Gastrocnemius medialis (tissue), 4 donors: ENCODE measurements around the gene PRR33. TPM values are rescaled to one million over a fixed set of nuclear protein-coding genes. Genes with fewer than 3 reads are reported as not detected.

Experiments
- ATAC-seq, 2 donors: fragments of 150-250 bp; one replicate each; pipeline ENCODE4 v1.9.1; 2016
- DNase-seq, 2 donors: peaks; one replicate each; pipeline ENCODE4 v3.0.0-alpha.2; 2019
- H3K27ac ChIP-seq, 4 donors: fragments of 200-600 bp; sonication (generic); 1 replicate in 1 of 4; 2 replicates in 3 of 4; pipeline ENCODE4 v1.5.1; 2016 to 2018; ENCODE audit warnings: mild to moderate bottlenecking in 2 of 4, moderate library complexity in 1 of 4
- H3K27me3 ChIP-seq, 3 donors: fragments of 200-600 bp; sonication (generic) in 2 of 3; 1 replicate in 1 of 3; 2 replicates in 2 of 3; pipeline versions ENCODE4 v1.5.1 to v1.6.0; 2016 to 2019; ENCODE audit warnings: mild to moderate bottlenecking in 1 of 3, moderate library complexity in 1 of 3
- H3K36me3 ChIP-seq, 2 donors: fragments of 200-600 bp; sonication (generic) in 1 of 2; one replicate each; pipeline ENCODE4 v1.5.1; 2017 to 2018
- H3K4me1 ChIP-seq, 2 donors: fragments of 200-600 bp; sonication (generic) in 1 of 2; one replicate each; pipeline ENCODE4 v1.5.1; 2016 to 2017; ENCODE audit warnings: mild to moderate bottlenecking in 2 of 2
- H3K4me3 ChIP-seq, 4 donors: fragments of 200-600 bp; sonication (generic) in 3 of 4; 1 replicate in 1 of 4; 2 replicates in 3 of 4; pipeline ENCODE4 v1.5.1; 2016 to 2019; ENCODE audit warnings: mild to moderate bottlenecking in 2 of 4
- H3K9me3 ChIP-seq, 3 donors: fragments of 200-600 bp; sonication (generic) in 2 of 3; 1 replicate in 1 of 3; 2 replicates in 2 of 3; pipeline ENCODE4 v1.5.1; 2016 to 2019
- CTCF ChIP-seq, 5 experiments: fragments of 450-650 bp in 3 of 5; fragments of 200-600 bp in 2 of 5; sonication (generic) in 2 of 5; IDR thresholded peaks in 4 of 5; conservative IDR thresholded peaks in 1 of 5; 1 replicate in 4 of 5; 2 replicates in 1 of 5; pipeline ENCODE4 v1.5.1; 2016 to 2019; ENCODE audit warnings: antibody characterized with exemption in 5 of 5, mild to moderate bottlenecking in 3 of 5, moderate library complexity in 3 of 5
- POLR2A ChIP-seq, 2 donors: fragments of 450-650 bp; IDR thresholded peaks; one replicate each; pipeline ENCODE4 v1.6.1; 2017; ENCODE audit warnings: antibody characterized with exemption in 2 of 2, mild to moderate bottlenecking in 2 of 2, moderate library complexity in 2 of 2
- in situ Hi-C, 4 donors: fragments of 200-750 bp; cut with MboI; loops; one replicate each; pipeline versions ENCODE4 v1.15.0 to v1.8.0; 2017; ENCODE audit warnings: low sequenced_read_pairs in 4 of 4
- intact Hi-C: fragments of 100-400 bp; cut with DNase I; formaldehyde crosslinking; loops from one replicate; pipeline ENCODE4 v1.15.1; 2023; ENCODE audit warnings: low total_unique reads
- total RNA-seq, 4 donors: library from RNA; depleted of rRNA; stranded (reverse); fragments of >200 nt; gene quantifications; one replicate each; pipeline versions ENCODE4 v1.1.0 to v1.2.3, GENCODE V29; 2016

The PRR33 gene
- total RNA-seq, 4 donors from 2014 or later, result 0.16 to 2.3 (median 1.0) TPM

GRCh38 chr11:1899686-1900085, 8.0 kb upstream of the PRR33 start:
- DNase-seq (no peak), ATAC-seq (no peak)
- no peaks in the 10 kb centered on the region for H3K27me3 ChIP-seq
- no peaks in the 10 kb centered on the region for H3K36me3 ChIP-seq
- in situ Hi-C loops (loop anchor here in 1 of 4 donors (25.0 kb wide), 1 partner anchor 263 kb away; the partner anchor contains the start of genes INS and TH), intact Hi-C loops (no loop called here)
- no peak overlapping the region for H3K4me3 ChIP-seq
- H3K9me3 ChIP-seq, result no peaks in the 10 kb centered on the region
- TF ChIP-seq POLR2A (IDR thresholded peaks at IDR 0.05), result no peak
- TF ChIP-seq CTCF (IDR thresholded peaks at IDR 0.05 in 4 of 5, conservative IDR thresholded peaks at IDR 0.05 in 1 of 5), result no peak
- no peak overlapping the region for H3K27ac ChIP-seq
- H3K4me1 ChIP-seq, result no peaks in the 10 kb centered on the region

- ATAC-seq, result no peak
- DNase-seq, result no peak
- TF ChIP-seq CTCF (IDR thresholded peaks at IDR 0.05 in 4 of 5, conservative IDR thresholded peaks at IDR 0.05 in 1 of 5) (no peak), POLR2A (IDR thresholded peaks at IDR 0.05) (no peak)
- Histone ChIP-seq H3K9me3 (no peaks in the 10 kb centered on the region), H3K36me3 (no peaks in the 10 kb centered on the region), H3K4me1 (no peaks in the 10 kb centered on the region), H3K4me3 (no peak overlapping the region), H3K27me3 (no peaks in the 10 kb centered on the region), H3K27ac (no peak overlapping the region)
- intact Hi-C loops, result no loop called here
- in situ Hi-C loops, result loop anchor here in 1 of 4 donors (25.0 kb wide), 1 partner anchor 263 kb away; the partner anchor contains the start of genes INS and TH
These were observed 7.4 kb upstream of the PRR33 start for GRCh38 chr11:1899090-1899489.

- H3K4me1 ChIP-seq, result peaks cover 6 to 7% of the 10 kb centered on the region in 2 donors
- in situ Hi-C loops, result loop anchor here in 1 of 4 donors (25.0 kb wide), 1 partner anchor 265 kb away; the partner anchor contains the start of genes INS and TH
- no peak overlapping the region for H3K27ac ChIP-seq
- H3K9me3 ChIP-seq, result no peaks in the 10 kb centered on the region
- ATAC-seq (peak in 1 of 2 donors; percentile 18), DNase-seq (no peak)
- intact Hi-C loops, result no loop called here
- H3K27me3 ChIP-seq, result no peaks in the 10 kb centered on the region
- TF ChIP-seq POLR2A (IDR thresholded peaks at IDR 0.05) (no peak), CTCF (IDR thresholded peaks at IDR 0.05 in 4 of 5, conservative IDR thresholded peaks at IDR 0.05 in 1 of 5) (no peak)
- no peak overlapping the region for H3K4me3 ChIP-seq
- H3K36me3 ChIP-seq, result no peaks in the 10 kb centered on the region
These were observed 5.2 kb upstream of the PRR33 start for GRCh38 chr11:1896923-1897322.

- no peaks in the 10 kb centered on the region for H3K36me3 ChIP-seq
- TF ChIP-seq POLR2A (IDR thresholded peaks at IDR 0.05), result no peak
- TF ChIP-seq CTCF (IDR thresholded peaks at IDR 0.05 in 4 of 5, conservative IDR thresholded peaks at IDR 0.05 in 1 of 5), result no peak
- DNase-seq, result no peak
- intact Hi-C loops (no loop called here), in situ Hi-C loops (loop anchor here in 1 of 4 donors (25.0 kb wide), 1 partner anchor 266 kb away; the partner anchor contains the start of genes INS and TH)
- no peaks in the 10 kb centered on the region for H3K27me3 ChIP-seq
- no peak overlapping the region for H3K4me3 ChIP-seq
- no peaks in the 10 kb centered on the region for H3K9me3 ChIP-seq
- no peak for ATAC-seq
- H3K4me1 ChIP-seq, result peaks cover 9 to 12% of the 10 kb centered on the region in 2 donors
- no peak overlapping the region for H3K27ac ChIP-seq
These were observed 4.8 kb upstream of the PRR33 start for GRCh38 chr11:1896468-1896867.

- Histone ChIP-seq H3K27me3 (no peaks in the 10 kb centered on the region), H3K9me3 (no peaks in the 10 kb centered on the region), H3K36me3 (no peaks in the 10 kb centered on the region), H3K4me3 (no peak overlapping the region), H3K4me1 (peaks cover 14 to 27% of the 10 kb centered on the region in 2 donors), H3K27ac (no peak overlapping the region)
- intact Hi-C loops, result loop anchor here (1.0 kb wide), 1 partner anchor 46 kb away; no protein-coding TSS in a partner anchor
- no peak for TF ChIP-seq POLR2A (IDR thresholded peaks at IDR 0.05)
- TF ChIP-seq CTCF (IDR thresholded peaks at IDR 0.05 in 4 of 5, conservative IDR thresholded peaks at IDR 0.05 in 1 of 5), result no peak
- DNase-seq, result no peak
- in situ Hi-C loops, result loop anchor here in 1 of 4 donors (25.0 kb wide), 1 partner anchor 268 kb away; the partner anchor contains the start of genes INS and TH
- ATAC-seq, result no peak
These were observed 3.1 kb upstream of the PRR33 start for GRCh38 chr11:1894759-1895158.
